GM23248 (cell line): Measurements from ENCODE around the gene MYO16. TPM values are rescaled to one million over a fixed set of nuclear protein-coding genes. Genes with fewer than 3 reads are reported as not detected.
"Not testable (repeated sequence)": the region's sequence is repeated elsewhere in the genome, so short reads cannot be mapped to it uniquely, and the experiment has no call there.

Experiments used
- DNase-seq: peaks from one replicate; pipeline ENCODE4 v3.0.0-alpha.2; 2015
- H2AFZ ChIP-seq: fragments of 200-600 bp; sonication (generic); 2 replicates; pipeline ENCODE4 v1.6.1; 2016; ENCODE audit warnings: antibody characterized with exemption
- H3F3A ChIP-seq: fragments of 200-600 bp; sonication (generic); 2 replicates; pipeline ENCODE4 v1.6.1; 2016; ENCODE audit warnings: mild to moderate bottlenecking, antibody characterized with exemption, mixed run types; ENCODE audit not compliant: insufficient read depth
- H3K27ac ChIP-seq: fragments of 200-600 bp; sonication (generic); 2 replicates; pipeline ENCODE4 v1.5.1; 2016; ENCODE audit warnings: mild to moderate bottlenecking
- H3K27me3 ChIP-seq: fragments of 200-600 bp; sonication (generic); replicated peaks from 2 replicates; pipeline ENCODE4 v1.6.1; 2016; ENCODE audit warnings: mild to moderate bottlenecking; ENCODE audit not compliant: insufficient read depth
- H3K36me3 ChIP-seq: fragments of 200-600 bp; sonication (generic); 2 replicates; pipeline ENCODE4 v1.6.1; 2016; ENCODE audit warnings: low read depth, mild to moderate bottlenecking
- H3K4me1 ChIP-seq: fragments of 200-600 bp; sonication (generic); 2 replicates; pipeline ENCODE4 v1.6.1; 2016; ENCODE audit warnings: mild to moderate bottlenecking; ENCODE audit not compliant: insufficient read depth
- H3K4me2 ChIP-seq: fragments of 200-600 bp; sonication (generic); one replicate; pipeline ENCODE4 v1.6.1; 2016; ENCODE audit warnings: mild to moderate bottlenecking; ENCODE audit not compliant: unreplicated experiment
- H3K4me3 ChIP-seq: fragments of 200-600 bp; sonication (generic); 2 replicates; pipeline ENCODE4 v1.5.1; 2016; ENCODE audit warnings: mild to moderate bottlenecking
- H3K79me2 ChIP-seq: fragments of 200-600 bp; sonication (generic); 2 replicates; pipeline ENCODE4 v1.6.1; 2016; ENCODE audit warnings: mild to moderate bottlenecking; ENCODE audit not compliant: insufficient read depth
- H3K9ac ChIP-seq: fragments of 200-600 bp; sonication (generic); 2 replicates; pipeline ENCODE4 v1.6.1; 2016; ENCODE audit warnings: mild to moderate bottlenecking
- H3K9me2 ChIP-seq: fragments of 200-600 bp; sonication (generic); 2 replicates; pipeline ENCODE4 v1.6.1; 2016; ENCODE audit warnings: mixed run types, mild to moderate bottlenecking, moderate library complexity; ENCODE audit not compliant: insufficient read depth
- H3K9me3 ChIP-seq: fragments of 200-600 bp; sonication (generic); one replicate; pipeline ENCODE4 v1.6.1; 2017; ENCODE audit warnings: low read depth
- H4K20me1 ChIP-seq: fragments of 200-600 bp; sonication (generic); 2 replicates; pipeline ENCODE4 v1.6.0; 2016; ENCODE audit not compliant: insufficient read depth
- EZH2 ChIP-seq: fragments of 200-600 bp; sonication (generic); IDR thresholded peaks from 2 replicates; pipeline ENCODE4 v1.6.1; 2018; ENCODE audit warnings: antibody characterized with exemption, mild to moderate bottlenecking; ENCODE audit not compliant: insufficient read depth, poor library complexity, severe bottlenecking
- EZH2phosphoT487 ChIP-seq: fragments of 200-600 bp; sonication (generic); IDR thresholded peaks from 2 replicates; pipeline ENCODE4 v1.6.1; 2018; ENCODE audit warnings: antibody characterized with exemption, moderate library complexity, mild to moderate bottlenecking, low read depth; ENCODE audit not compliant: insufficient read depth
- WGBS, 2 experiments: methylation state at CpG; one replicate each; pipeline ENCODE4 v1.1.6; 2015 to 2017; ENCODE audit warnings: low lambda C conversion rate in 2 of 2, low coverage in 1 of 2; ENCODE audit errors: missing lambda C conversion rate in 2 of 2; 5-methylcytosine and 5-hydroxymethylcytosine counted together
- in situ Hi-C: fragments of 300-500 bp; cut with MboI; formaldehyde crosslinking; loops from 2 replicates; pipeline ENCODE4 v1.15.0; 2020
- polyA plus RNA-seq: library from polyadenylated mRNA; unstranded; fragments of >200 nt; fragmentation: Nextera tagmentation; extraction: Ambion mirVana; gene quantifications from 2 replicates; pipeline ENCODE4 v1.2.1, GENCODE V29; 2016
- total RNA-seq: library from RNA; depleted of rRNA; stranded (reverse); fragments of >200 nt; shearing (Covaris generic); gene quantifications from 2 replicates; pipeline ENCODE4 v1.2.3, GENCODE V29; 2014

The MYO16 gene
- total and polyA plus RNA-seq, 2 experiments from 2014 or later = not detected

DNA sequence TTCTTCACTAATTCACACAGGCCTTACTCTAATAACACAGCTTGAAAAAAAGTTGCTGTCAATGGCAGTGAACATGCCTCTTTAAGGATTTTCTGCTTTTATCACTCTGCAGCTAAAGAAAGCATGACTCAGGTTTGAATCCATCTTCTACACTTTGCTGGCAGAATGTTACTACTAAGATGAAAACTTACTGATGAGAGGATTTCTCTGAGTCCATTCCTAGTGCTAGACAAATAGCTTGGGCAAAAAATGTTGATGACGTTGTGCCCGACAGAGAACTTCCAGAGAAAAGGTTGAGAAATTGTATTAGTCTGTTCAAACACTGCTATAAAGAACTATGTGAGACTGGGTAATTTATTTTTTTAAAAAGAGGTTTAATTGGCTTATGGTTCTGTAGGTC, 585.0 kb downstream of the MYO16 start:
- H3K4me3 ChIP-seq = no peak overlapping the region
- H3F3A ChIP-seq = 0 out of 2 replicates have a peak, but pooled peaks cover 10% of the 10 kb centered on the region
- no peak overlapping the region for H3K9ac ChIP-seq
- in situ Hi-C loops = no loop called here
- H3K27me3 ChIP-seq = no peaks in the 10 kb centered on the region
- H3K4me2 ChIP-seq = peak overlapping the region; percentile 11
- H3K36me3 ChIP-seq = no peaks in the 10 kb centered on the region
- peaks cover 17% of the 10 kb centered on the region for H3K4me1 ChIP-seq
- TF ChIP-seq EZH2phosphoT487 (no peak), EZH2 (no peak)
- peak overlapping the region; percentile 67 for H2AFZ ChIP-seq
- H3K9me3 ChIP-seq = no peaks in the 10 kb centered on the region
- H3K9me2 ChIP-seq = no peaks in the 10 kb centered on the region
- DNase-seq = peak; percentile 59
- no peaks in the 10 kb centered on the region for H3K79me2 ChIP-seq
- no peaks in the 10 kb centered on the region for H4K20me1 ChIP-seq
- peak overlapping the region; percentile 8; the same call in 1 of the 2 replicates for H3K27ac ChIP-seq
- WGBS, 2 experiments = 37 to 68% methylated on average over 2 of the region's 2 CpGs

- no peaks in the 10 kb centered on the region for H3K36me3 ChIP-seq
- no peaks in the 10 kb centered on the region for H4K20me1 ChIP-seq
- TF ChIP-seq EZH2 (no peak), EZH2phosphoT487 (no peak)
- no peaks in the 10 kb centered on the region for H3K79me2 ChIP-seq
- no peak overlapping the region for H3K9ac ChIP-seq
- 16 to 32% methylated on average over 2 of the region's 2 CpGs for WGBS, 2 experiments
- DNase-seq = no peak
- no peaks in the 10 kb centered on the region for H3K9me2 ChIP-seq
- in situ Hi-C loops = no loop called here
- H3K9me3 ChIP-seq = no peaks in the 10 kb centered on the region
- no peak overlapping the region for H3K4me3 ChIP-seq
- no peaks in the 10 kb centered on the region for H3K27me3 ChIP-seq
- no peak overlapping the region for H3K27ac ChIP-seq
- no peak overlapping the region for H3K4me2 ChIP-seq
- 0 out of 2 replicates have a peak, but pooled peaks cover 10% of the 10 kb centered on the region for H3F3A ChIP-seq
- 0 out of 2 replicates have a peak overlapping the region, but pooled peaks have one; percentile 67 for H2AFZ ChIP-seq
- H3K4me1 ChIP-seq = peaks cover 17% of the 10 kb centered on the region
Measured at GRCh38 chr13:109215377-109215776, 586.0 kb downstream of the MYO16 start.

DNA sequence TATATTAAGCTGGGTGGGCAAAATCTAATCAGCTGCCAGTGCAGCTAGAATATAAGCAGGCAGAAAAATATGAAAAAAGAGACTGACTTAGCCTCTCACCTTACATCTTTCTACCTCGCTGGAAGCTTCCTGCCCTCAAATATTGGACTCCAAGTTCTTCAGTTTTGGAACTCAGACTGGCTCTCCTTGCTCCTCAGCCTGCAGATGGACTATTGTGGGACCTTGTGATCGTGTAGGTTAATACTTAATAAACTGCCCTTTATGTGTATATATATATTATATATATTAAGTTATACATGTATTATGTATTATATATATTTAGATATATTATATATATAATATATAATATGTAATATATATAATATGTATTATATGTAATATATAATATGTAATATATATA, 588.1 kb downstream of the MYO16 start:
- H3K79me2 ChIP-seq, DNase-seq, H3K9ac ChIP-seq, H3K4me1 ChIP-seq, H3K9me2 ChIP-seq, H3K27ac ChIP-seq, H4K20me1 ChIP-seq, H3K4me3 ChIP-seq, H3K9me3 ChIP-seq, H3K4me2 ChIP-seq, H3K27me3 ChIP-seq, H2AFZ ChIP-seq, H3K36me3 ChIP-seq, in situ Hi-C loops: not testable (repeated sequence)
- WGBS, 2 experiments = 15 to 17% methylated on average over 2 of the region's 2 CpGs
- 0 out of 2 replicates have a peak, but pooled peaks cover 10% of the 10 kb centered on the region for H3F3A ChIP-seq

DNA sequence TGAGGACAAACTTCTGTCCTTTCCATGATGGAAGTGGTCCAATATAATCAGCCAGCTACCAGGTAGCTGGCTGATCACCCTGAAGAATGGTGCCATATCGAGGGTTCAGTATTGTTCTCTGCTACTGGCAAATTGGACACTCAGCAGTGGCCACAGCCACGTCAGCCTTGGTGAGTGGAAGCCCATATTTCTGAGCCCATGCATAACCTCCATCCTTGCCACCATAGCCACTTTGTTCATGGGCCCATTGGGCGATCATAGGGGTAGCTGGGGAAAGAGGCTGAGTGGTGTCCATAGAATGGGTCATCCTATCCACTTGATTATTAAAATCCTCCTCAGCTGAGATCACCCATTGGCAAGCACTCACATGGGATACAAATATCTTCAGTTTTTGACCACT, 591.2 kb downstream of the MYO16 start:
- H3K36me3 ChIP-seq = no peaks in the 10 kb centered on the region
- H3K4me3 ChIP-seq = no peak overlapping the region
- no peaks in the 10 kb centered on the region for H3K4me1 ChIP-seq
- H3K9ac ChIP-seq = no peak overlapping the region
- no peak for DNase-seq
- TF ChIP-seq EZH2phosphoT487 (no peak), EZH2 (no peak)
- no peaks in the 10 kb centered on the region for H3K79me2 ChIP-seq
- H3F3A ChIP-seq = no peaks in the 10 kb centered on the region
- H4K20me1 ChIP-seq = no peaks in the 10 kb centered on the region
- in situ Hi-C loops = no loop called here
- H3K27me3 ChIP-seq = no peaks in the 10 kb centered on the region
- WGBS, 2 experiments = 35 to 42% methylated on average over 3 of the region's 3 CpGs
- H3K9me3 ChIP-seq = no peaks in the 10 kb centered on the region
- no peak overlapping the region for H2AFZ ChIP-seq
- no peaks in the 10 kb centered on the region for H3K9me2 ChIP-seq
- no peak overlapping the region for H3K27ac ChIP-seq
- no peak overlapping the region for H3K4me2 ChIP-seq

- no peak for DNase-seq
- in situ Hi-C loops = no loop called here
- WGBS, 2 experiments = 25 to 37% methylated on average over 4 of the region's 4 CpGs
- Histone ChIP-seq H3F3A (0 out of 2 replicates have a peak, but pooled peaks cover 3% of the 10 kb centered on the region), H3K36me3 (no peaks in the 10 kb centered on the region), H3K27me3 (no peaks in the 10 kb centered on the region), H3K4me2 (no peak overlapping the region), H4K20me1 (no peaks in the 10 kb centered on the region), H2AFZ (no peak overlapping the region), H3K4me1 (no peaks in the 10 kb centered on the region), H3K9me3 (no peaks in the 10 kb centered on the region), H3K9me2 (no peaks in the 10 kb centered on the region), H3K27ac (no peak overlapping the region), H3K9ac (no peak overlapping the region), H3K4me3 (no peak overlapping the region), H3K79me2 (no peaks in the 10 kb centered on the region)
- TF ChIP-seq EZH2 = no peak
Measured at GRCh38 chr13:109224033-109224432, 594.6 kb downstream of the MYO16 start.
